ENCODE data around the gene ZNF652.
A peak's percentile ranks its signal among the peaks of the same experiment; 100 is the strongest.

ZNF652 gene

DNA sequence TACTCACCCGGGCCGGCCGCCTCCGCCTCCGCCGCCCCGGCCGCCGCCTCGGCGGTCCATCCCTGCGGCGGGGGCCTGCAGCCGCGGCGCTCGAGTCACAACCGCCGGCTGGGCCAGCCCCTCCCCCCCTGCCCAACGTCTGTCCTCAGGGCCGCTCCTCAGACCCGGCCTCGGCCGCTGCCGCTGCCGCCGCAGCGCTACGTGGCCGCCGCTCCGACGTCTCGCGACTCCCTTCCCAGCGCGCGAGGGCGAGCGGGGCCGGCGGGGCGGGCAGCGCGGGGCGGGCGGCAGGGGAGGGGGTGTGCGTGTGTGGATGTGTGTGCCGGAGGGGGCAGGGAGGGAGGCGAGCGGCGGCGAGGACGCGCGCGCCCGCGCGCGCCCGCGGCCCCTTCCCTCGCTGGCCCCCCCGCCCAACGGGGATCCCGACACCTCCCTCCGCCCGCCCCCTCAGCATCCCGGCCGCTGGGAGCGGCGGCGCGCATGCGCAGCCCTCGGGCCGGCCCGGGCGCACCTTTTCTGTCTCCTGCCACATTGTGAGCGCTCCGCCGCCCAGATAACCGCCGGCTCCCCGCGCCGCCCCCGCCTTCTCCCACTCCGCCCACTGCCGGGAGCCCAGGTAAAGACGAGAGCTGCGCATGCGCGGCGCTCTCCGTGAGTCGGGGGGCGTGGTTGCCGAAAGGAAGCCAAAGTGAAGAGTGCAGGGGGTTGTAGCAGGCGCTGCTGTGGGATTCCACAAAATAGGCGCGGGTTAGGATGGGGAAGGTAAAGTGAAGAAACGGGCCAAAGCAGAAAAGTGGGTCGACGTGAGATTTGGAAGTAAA lies at the start of gene ZNF652:
Gene ZNF652, minus strand, starts transcription at position 349 of the 821 bp plus-strand sequence. CDS start 44,525 bp downstream, outside the sequence.
- TF ChIP-seq, protein P1, sequence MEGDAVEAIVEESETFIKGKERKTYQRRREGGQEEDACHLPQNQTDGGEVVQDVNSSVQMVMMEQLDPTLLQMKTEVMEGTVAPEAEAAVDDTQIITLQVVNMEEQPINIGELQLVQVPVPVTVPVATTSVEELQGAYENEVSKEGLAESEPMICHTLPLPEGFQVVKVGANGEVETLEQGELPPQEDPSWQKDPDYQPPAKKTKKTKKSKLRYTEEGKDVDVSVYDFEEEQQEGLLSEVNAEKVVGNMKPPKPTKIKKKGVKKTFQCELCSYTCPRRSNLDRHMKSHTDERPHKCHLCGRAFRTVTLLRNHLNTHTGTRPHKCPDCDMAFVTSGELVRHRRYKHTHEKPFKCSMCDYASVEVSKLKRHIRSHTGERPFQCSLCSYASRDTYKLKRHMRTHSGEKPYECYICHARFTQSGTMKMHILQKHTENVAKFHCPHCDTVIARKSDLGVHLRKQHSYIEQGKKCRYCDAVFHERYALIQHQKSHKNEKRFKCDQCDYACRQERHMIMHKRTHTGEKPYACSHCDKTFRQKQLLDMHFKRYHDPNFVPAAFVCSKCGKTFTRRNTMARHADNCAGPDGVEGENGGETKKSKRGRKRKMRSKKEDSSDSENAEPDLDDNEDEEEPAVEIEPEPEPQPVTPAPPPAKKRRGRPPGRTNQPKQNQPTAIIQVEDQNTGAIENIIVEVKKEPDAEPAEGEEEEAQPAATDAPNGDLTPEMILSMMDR (IDR thresholded peaks at IDR 0.05; ENCODE audit: low read depth, low read length, missing control alignments): no peak
- peak; percentile 74 for DNase-seq (ENCODE audit: low read depth)
- peak within 1 kb of the TSS; percentile 92 for H3K4me3 ChIP-seq (ENCODE audit: low read depth, low read length)

DNA sequence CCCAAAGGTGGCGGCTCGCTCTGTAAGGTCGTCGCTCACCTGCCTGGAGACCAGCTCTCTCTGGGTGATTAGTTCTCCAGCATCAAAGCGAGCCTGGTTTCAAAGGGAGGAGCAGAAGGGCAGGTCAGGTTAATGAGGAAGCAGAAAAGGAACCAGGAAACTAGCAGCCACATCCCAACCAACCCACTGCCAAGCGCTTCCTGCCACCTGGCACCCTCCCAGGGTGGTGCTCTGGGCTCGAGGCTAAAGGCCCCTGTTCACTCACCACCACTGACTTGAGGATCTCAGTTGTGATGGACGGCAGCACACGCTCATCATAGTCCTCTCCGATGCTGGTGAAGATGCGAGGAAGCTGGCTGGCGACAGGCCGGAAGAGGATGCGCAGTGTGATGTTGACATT lies 47.0 kb upstream of the ZNF652 start:
- no peak for DNase-seq (ENCODE audit: low read depth)
- TF ChIP-seq, protein P1 (IDR thresholded peaks at IDR 0.05; ENCODE audit: low read depth, low read length, missing control alignments): no peak
- H3K4me3 ChIP-seq (ENCODE audit: low read depth, low read length): no peak overlapping the region

DNA sequence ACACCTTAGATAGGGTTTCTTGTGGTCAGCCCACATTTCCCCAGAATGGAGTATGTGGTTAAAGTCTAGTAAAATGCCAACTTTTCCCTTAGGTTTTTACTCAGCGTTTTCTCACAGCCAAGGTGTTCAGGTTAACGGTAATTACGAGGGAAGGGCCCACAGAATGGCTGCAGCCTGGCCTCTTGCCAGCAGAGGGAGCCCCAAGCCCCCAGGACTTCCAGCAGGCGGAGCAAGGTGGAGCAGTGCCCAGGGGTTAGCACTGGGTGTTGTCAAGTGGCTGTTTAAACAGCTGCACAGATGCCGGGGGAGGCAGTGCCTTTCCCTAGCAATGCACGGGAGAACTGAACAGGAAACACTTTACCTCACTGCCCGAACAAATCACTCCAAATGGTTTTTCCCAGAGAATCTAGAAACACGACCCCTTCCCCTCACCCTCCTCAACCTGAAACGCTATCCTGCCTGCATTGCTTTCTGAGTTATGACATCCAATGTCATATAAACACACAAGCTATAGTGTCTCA lies 46.0 kb upstream of the ZNF652 start:
- no peak for DNase-seq (ENCODE audit: low read depth)
- TF ChIP-seq, protein P1 (IDR thresholded peaks at IDR 0.05; ENCODE audit: low read depth, low read length, missing control alignments): peak; percentile 99
- H3K4me3 ChIP-seq (ENCODE audit: low read depth, low read length): no peak overlapping the region

DNA sequence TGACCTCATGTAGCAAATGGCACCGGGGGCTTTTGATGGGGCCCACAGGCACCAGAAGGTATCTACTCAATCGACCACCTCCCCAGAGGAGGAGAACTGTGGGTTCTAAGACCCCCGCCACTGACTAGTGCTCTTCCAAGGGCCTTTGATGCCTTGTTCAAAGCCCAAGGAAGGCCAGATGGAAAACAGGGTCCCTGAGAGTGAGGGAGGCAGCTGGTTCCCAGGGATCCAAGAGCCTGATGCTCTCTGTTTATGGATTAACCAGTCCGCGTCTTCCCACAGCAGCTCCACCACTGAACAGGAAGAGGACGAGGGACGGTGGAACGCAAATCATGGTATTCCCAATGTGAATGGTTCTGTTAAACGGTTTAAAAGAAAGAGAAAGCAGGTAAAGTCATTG lies 45.0 kb upstream of the ZNF652 start:
- DNase-seq (ENCODE audit: low read depth): no peak
- TF ChIP-seq, protein P1 (IDR thresholded peaks at IDR 0.05; ENCODE audit: low read depth, low read length, missing control alignments): no peak
- H3K4me3 ChIP-seq (ENCODE audit: low read depth, low read length): no peak overlapping the region

DNA sequence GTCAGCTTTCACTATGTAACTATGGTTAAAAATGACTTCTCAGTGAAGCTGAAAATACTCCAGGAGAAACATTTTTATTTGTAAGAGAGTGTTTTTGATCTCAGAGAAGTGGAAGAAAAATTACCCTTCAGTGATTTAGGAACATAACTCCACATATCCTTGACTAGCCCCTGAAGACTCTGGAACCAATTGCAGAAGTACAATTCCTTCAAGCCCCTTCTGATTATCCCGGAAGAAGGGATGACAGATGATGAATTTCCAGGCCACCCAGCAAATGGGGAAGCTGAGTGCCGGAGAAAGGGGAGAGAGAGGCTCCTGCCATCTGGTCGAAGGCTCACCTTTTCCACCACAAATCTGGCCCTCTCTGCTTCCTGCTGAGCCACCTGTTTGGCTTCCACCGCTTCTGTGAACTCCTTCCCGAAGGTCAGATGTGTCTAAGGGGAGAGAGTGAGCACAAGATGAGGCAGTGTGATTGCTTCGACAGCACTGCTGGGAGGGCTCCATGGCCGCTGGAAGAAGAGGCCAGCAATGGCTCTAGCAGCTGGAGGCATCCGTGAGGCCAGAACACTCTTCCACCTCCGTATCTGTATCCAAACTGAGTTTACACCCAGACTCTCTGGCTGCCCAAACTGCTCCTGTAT lies 44.5 kb upstream of the ZNF652 start:
- H3K4me3 ChIP-seq (ENCODE audit: low read depth, low read length): no peak overlapping the region
- no peak for DNase-seq (ENCODE audit: low read depth)
- TF ChIP-seq, protein P1 (IDR thresholded peaks at IDR 0.05; ENCODE audit: low read depth, low read length, missing control alignments): no peak

DNA sequence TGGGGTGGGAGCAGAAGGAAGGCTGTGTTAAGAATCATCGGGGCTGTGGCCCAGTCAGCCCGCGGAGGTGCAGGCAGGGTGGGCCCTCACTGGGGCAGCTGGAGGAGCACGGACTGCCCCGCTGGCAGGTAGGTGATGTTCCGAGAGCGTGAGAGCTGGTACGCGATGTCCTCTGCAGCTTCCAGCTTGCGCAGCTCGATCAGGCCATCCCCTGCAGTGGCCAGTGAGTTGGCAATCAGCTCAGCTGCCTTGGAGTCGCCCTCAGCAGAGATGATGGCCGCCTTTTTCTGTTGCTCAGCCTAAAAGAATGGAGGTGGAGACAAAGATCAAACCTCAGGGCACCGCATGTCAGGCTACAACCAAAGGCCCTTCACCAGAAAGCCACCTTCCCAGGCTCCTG lies 42.9 kb upstream of the ZNF652 start:
- TF ChIP-seq, protein P1 (IDR thresholded peaks at IDR 0.05; ENCODE audit: low read depth, low read length, missing control alignments): no peak
- H3K4me3 ChIP-seq (ENCODE audit: low read depth, low read length): no peak overlapping the region
- no peak for DNase-seq (ENCODE audit: low read depth)

All from GM12864 (cell line).